ENCODE measurements around the gene KCTD10. TPM values are rescaled to one million over a fixed set of nuclear protein-coding genes. Genes with fewer than 3 reads are reported as not detected.

Gene KCTD10
- polyA plus RNA-seq, 3 donors from 2014 or later = 59.7 to 204 (median 127) TPM

- no peak for DNase-seq
- Mint-ChIP-seq H3K36me3 (peaks cover 23 to 60% (median 40%) of the 10 kb centered on the region in 3 donors), H3K9me3 (no peaks in the 10 kb centered on the region), H3K27ac (no peak overlapping the region), H3K27me3 (ENCODE audit: low read depth in 3 of 3) (no peaks in the 10 kb centered on the region), H3K4me1 (no peaks in the 10 kb centered on the region), H3K4me3 (no peak overlapping the region)
Observed at GRCh38 chr12:109510196-109510595, 33.1 kb upstream of the KCTD10 start.

GRCh38 chr12:109504068-109504467 is 27.0 kb upstream of the KCTD10 start:
- no peaks in the 10 kb centered on the region for H3K9me3 Mint-ChIP-seq
- peak overlapping the region in 2 of 6 donors; percentile 41 to 62 for H3K27ac Mint-ChIP-seq
- no peaks in the 10 kb centered on the region for H3K4me1 Mint-ChIP-seq
- no peaks in the 10 kb centered on the region for H3K27me3 Mint-ChIP-seq (ENCODE audit: low read depth in 3 of 3)
- H3K36me3 Mint-ChIP-seq = peaks cover 30 to 57% (median 42%) of the 10 kb centered on the region in 3 donors
- no peak for DNase-seq
- H3K4me3 Mint-ChIP-seq = no peak overlapping the region

- peaks cover 29 to 56% (median 43%) of the 10 kb centered on the region in 3 donors for H3K36me3 Mint-ChIP-seq
- H3K4me1 Mint-ChIP-seq = no peaks in the 10 kb centered on the region
- no peak overlapping the region for H3K27ac Mint-ChIP-seq
- no peak overlapping the region for H3K4me3 Mint-ChIP-seq
- no peak for DNase-seq
- no peaks in the 10 kb centered on the region for H3K27me3 Mint-ChIP-seq (ENCODE audit: low read depth in 3 of 3)
- no peaks in the 10 kb centered on the region for H3K9me3 Mint-ChIP-seq
Observed at GRCh38 chr12:109503611-109504010, 26.5 kb upstream of the KCTD10 start.

GRCh38 chr12:109502332-109502731 is 25.2 kb upstream of the KCTD10 start:
- Mint-ChIP-seq H3K9me3 (no peaks in the 10 kb centered on the region), H3K27me3 (ENCODE audit: low read depth in 3 of 3) (no peaks in the 10 kb centered on the region), H3K4me1 (no peaks in the 10 kb centered on the region), H3K4me3 (no peak overlapping the region), H3K27ac (no peak overlapping the region), H3K36me3 (peaks cover 32 to 62% (median 47%) of the 10 kb centered on the region in 3 donors)
- no peak for DNase-seq

GRCh38 chr12:109501299-109501698 is 24.2 kb upstream of the KCTD10 start:
- H3K4me1 Mint-ChIP-seq = peaks cover 5 to 6% of the 10 kb centered on the region in 2 donors
- no peak overlapping the region for H3K4me3 Mint-ChIP-seq
- no peaks in the 10 kb centered on the region for H3K27me3 Mint-ChIP-seq (ENCODE audit: low read depth in 3 of 3)
- H3K36me3 Mint-ChIP-seq = peaks cover 32 to 67% (median 48%) of the 10 kb centered on the region in 3 donors
- no peak for DNase-seq
- H3K9me3 Mint-ChIP-seq = no peaks in the 10 kb centered on the region
- no peak overlapping the region for H3K27ac Mint-ChIP-seq

- DNase-seq = no peak
- Mint-ChIP-seq H3K27me3 (ENCODE audit: low read depth in 3 of 3) (no peaks in the 10 kb centered on the region), H3K4me1 (peaks cover 12 to 13% of the 10 kb centered on the region in 2 donors), H3K9me3 (peaks cover 0 to 2% (median 0%) of the 10 kb centered on the region in 6 donors), H3K36me3 (peaks cover 32 to 70% (median 45%) of the 10 kb centered on the region in 3 donors), H3K27ac (no peak overlapping the region), H3K4me3 (no peak overlapping the region)
Observed at GRCh38 chr12:109500406-109501185, 23.5 kb upstream of the KCTD10 start.

- Mint-ChIP-seq H3K36me3 (peaks cover 26 to 62% (median 27%) of the 10 kb centered on the region in 3 donors), H3K9me3 (peaks cover 0 to 2% (median 0%) of the 10 kb centered on the region in 6 donors), H3K4me3 (no peak overlapping the region), H3K27ac (peak overlapping the region in 2 of 6 donors; percentile 38 to 48), H3K27me3 (ENCODE audit: low read depth in 3 of 3) (peaks cover 0 to 3% (median 0%) of the 10 kb centered on the region in 3 donors), H3K4me1 (peaks cover 27 to 28% of the 10 kb centered on the region in 2 donors)
- no peak for DNase-seq
Observed at GRCh38 chr12:109497675-109498074, 20.6 kb upstream of the KCTD10 start.

- peak overlapping the region in 5 of 6 donors; percentile 45 to 89 (median 84) for H3K27ac Mint-ChIP-seq
Observed at GRCh38 chr12:109496306-109496705, 19.2 kb upstream of the KCTD10 start.

GRCh38 chr12:109495012-109495411 is 17.9 kb upstream of the KCTD10 start:
- H3K4me1 Mint-ChIP-seq = peaks cover 27 to 28% of the 10 kb centered on the region in 2 donors
- H3K36me3 Mint-ChIP-seq = peaks cover 24 to 52% (median 29%) of the 10 kb centered on the region in 3 donors
- peaks cover 0 to 2% (median 0%) of the 10 kb centered on the region in 6 donors for H3K9me3 Mint-ChIP-seq
- H3K4me3 Mint-ChIP-seq = peak overlapping the region; percentile 55 to 76 (median 64)
- peak overlapping the region; percentile 45 to 95 (median 89) for H3K27ac Mint-ChIP-seq
- DNase-seq = peak; percentile 55 to 60 (median 58)
- peaks cover 0 to 3% (median 0%) of the 10 kb centered on the region in 3 donors for H3K27me3 Mint-ChIP-seq (ENCODE audit: low read depth in 3 of 3)

More at GRCh38 chr12:109496306-109496705, 19.2 kb upstream of the KCTD10 start:
- Mint-ChIP-seq H3K4me3 (no peak overlapping the region), H3K27me3 (ENCODE audit: low read depth in 3 of 3) (peaks cover 0 to 3% (median 0%) of the 10 kb centered on the region in 3 donors), H3K4me1 (peaks cover 27 to 28% of the 10 kb centered on the region in 2 donors), H3K9me3 (peaks cover 0 to 2% (median 0%) of the 10 kb centered on the region in 6 donors), H3K36me3 (peaks cover 25 to 54% (median 26%) of the 10 kb centered on the region in 3 donors)
- DNase-seq = no peak

GRCh38 chr12:109494348-109494881 is 17.3 kb upstream of the KCTD10 start:
- peak overlapping the region in 2 of 5 donors; percentile 21 to 71 for H3K4me3 Mint-ChIP-seq
- H3K36me3 Mint-ChIP-seq = peaks cover 21 to 52% (median 29%) of the 10 kb centered on the region in 3 donors
- H3K4me1 Mint-ChIP-seq = peaks cover 27 to 28% of the 10 kb centered on the region in 2 donors
- peaks cover 0 to 3% (median 0%) of the 10 kb centered on the region in 3 donors for H3K27me3 Mint-ChIP-seq (ENCODE audit: low read depth in 3 of 3)
- H3K27ac Mint-ChIP-seq = peak overlapping the region; percentile 45 to 95 (median 89)
- peaks cover 0 to 2% (median 0%) of the 10 kb centered on the region in 6 donors for H3K9me3 Mint-ChIP-seq
- no peak for DNase-seq

- Mint-ChIP-seq H3K4me3 (no peak overlapping the region), H3K36me3 (peaks cover 21 to 56% (median 29%) of the 10 kb centered on the region in 3 donors), H3K27ac (peak overlapping the region in 3 of 6 donors; percentile 45 to 89 (median 61)), H3K9me3 (peaks cover 0 to 2% (median 0%) of the 10 kb centered on the region in 6 donors), H3K27me3 (ENCODE audit: low read depth in 3 of 3) (peaks cover 0 to 3% (median 0%) of the 10 kb centered on the region in 3 donors), H3K4me1 (peaks cover 27 to 28% of the 10 kb centered on the region in 2 donors)
- DNase-seq = no peak
Observed at GRCh38 chr12:109493938-109494337, 16.8 kb upstream of the KCTD10 start.

- Mint-ChIP-seq H3K4me1 (peaks cover 27 to 28% of the 10 kb centered on the region in 2 donors), H3K36me3 (peaks cover 18 to 57% (median 25%) of the 10 kb centered on the region in 3 donors)
Observed at GRCh38 chr12:109493090-109493489, 16.0 kb upstream of the KCTD10 start.

GRCh38 chr12:109492371-109492770 is 15.3 kb upstream of the KCTD10 start:
- Mint-ChIP-seq H3K27ac (no peak overlapping the region), H3K4me1 (peaks cover 27 to 28% of the 10 kb centered on the region in 2 donors), H3K4me3 (no peak overlapping the region), H3K36me3 (peaks cover 14 to 56% (median 26%) of the 10 kb centered on the region in 3 donors), H3K9me3 (peaks cover 0 to 2% (median 0%) of the 10 kb centered on the region in 6 donors), H3K27me3 (ENCODE audit: low read depth in 3 of 3) (peaks cover 0 to 3% (median 0%) of the 10 kb centered on the region in 3 donors)
- no peak for DNase-seq

More at GRCh38 chr12:109493090-109493489, 16.0 kb upstream of the KCTD10 start:
- peak overlapping the region in 4 of 6 donors; percentile 1 to 56 (median 26) for H3K27ac Mint-ChIP-seq
- H3K9me3 Mint-ChIP-seq = peaks cover 0 to 2% (median 0%) of the 10 kb centered on the region in 6 donors
- no peak for DNase-seq
- peaks cover 0 to 3% (median 0%) of the 10 kb centered on the region in 3 donors for H3K27me3 Mint-ChIP-seq (ENCODE audit: low read depth in 3 of 3)
- no peak overlapping the region for H3K4me3 Mint-ChIP-seq
